HCT116 (cell line): ENCODE results near the gene RPL22L1.

Experiments
- CTCF ChIP-seq, 3 experiments: fragments of 200-600 bp in 1 of 3; sonication (generic) in 1 of 3; IDR thresholded peaks in 2 of 3; conservative IDR thresholded peaks in 1 of 3; 2 replicates each; pipeline ENCODE4 v1.5.1; 2012 to 2017; ENCODE audit warnings: low read depth in 2 of 3, low read length in 2 of 3, antibody characterized with exemption in 1 of 3, borderline replicate concordance in 1 of 3, control low read depth in 1 of 3, mild to moderate bottlenecking in 1 of 3, mixed read lengths in 1 of 3, mixed run types in 1 of 3, moderate library complexity in 1 of 3; ENCODE audit not compliant: insufficient read depth in 1 of 3
- EZH2phosphoT487 ChIP-seq: fragments of 200-600 bp; IDR thresholded peaks from 2 replicates; pipeline ENCODE4 v1.6.1; 2018; ENCODE audit warnings: antibody characterized with exemption, borderline replicate concordance
- JUND ChIP-seq: IDR thresholded peaks from 2 replicates; pipeline ENCODE4 v1.6.1; 2012
- POLR2A ChIP-seq: IDR thresholded peaks from 2 replicates; pipeline ENCODE4 v1.7.0; 2011; ENCODE audit warnings: borderline replicate concordance; ENCODE audit not compliant: insufficient read depth, insufficient read length; ENCODE audit errors: extremely low read depth
- POLR2AphosphoS5 ChIP-seq: IDR thresholded peaks from 2 replicates; pipeline ENCODE4 v1.6.1; 2011; ENCODE audit warnings: mild to moderate bottlenecking, low read depth, low read length, moderate library complexity
- REST ChIP-seq: IDR thresholded peaks from 2 replicates; pipeline ENCODE4 v1.6.1; 2012; ENCODE audit warnings: low read depth
- SIN3A ChIP-seq: IDR thresholded peaks from 2 replicates; pipeline ENCODE4 v1.6.1; 2012; ENCODE audit warnings: low read depth
- TCF7L2 ChIP-seq: IDR thresholded peaks from 2 replicates; pipeline ENCODE4 v1.7.0; 2011; ENCODE audit warnings: borderline replicate concordance, inconsistent platforms; ENCODE audit not compliant: insufficient read depth, insufficient read length; ENCODE audit errors: extremely low read depth

- TF ChIP-seq CTCF (IDR thresholded peaks at IDR 0.05 in 2 of 3, conservative IDR thresholded peaks at IDR 0.05 in 1 of 3; ENCODE audit: borderline replicate concordance in 1 of 3, insufficient read depth in 1 of 3, low read depth in 2 of 3, low read length in 2 of 3) (no peak), POLR2A (no peak), SIN3A (no peak), EZH2phosphoT487 (no peak), TCF7L2 (no peak), REST (no peak), JUND (no peak), POLR2AphosphoS5 (no peak)
Measured at GRCh38 chr3:170914690-170915089, 44.7 kb upstream of the RPL22L1 start.
